Body of pancreas (tissue), 4 donors: ENCODE measurements around the gene MORC2.

Experiments used
- CTCF ChIP-seq, 7 experiments: fragments of 450-650 bp in 4 of 7; fragments of 200-600 bp in 3 of 7; sonication (generic) in 3 of 7; IDR thresholded peaks; one replicate each; pipeline ENCODE4 v1.5.1; 2016 to 2019; ENCODE audit warnings: antibody characterized with exemption in 7 of 7
- POLR2A ChIP-seq, 3 donors: fragments of 450-650 bp; IDR thresholded peaks; one replicate each; pipeline ENCODE4 v1.6.1; 2016; ENCODE audit warnings: antibody characterized with exemption in 3 of 3, mild to moderate bottlenecking in 2 of 3

GRCh38 chr22:31001124-31001770 lies 32.7 kb upstream of the MORC2 start:
- TF ChIP-seq CTCF (IDR thresholded peaks at IDR 0.05), result no peak
- TF ChIP-seq POLR2A (IDR thresholded peaks at IDR 0.05), result no peak
